GDM1 (cell line): Measurements from ENCODE around the gene ASPN.

Source experiments
- DNase-seq: peaks from one replicate; lab custom pipeline; 2025; lab: John Stamatoyannopoulos, UW

Gene ASPN

GRCh38 chr9:92468206-92468605 lies 14.1 kb downstream of the ASPN start:
- no peak for DNase-seq

- no peak for DNase-seq
Measured at GRCh38 chr9:92467511-92467910, 14.8 kb downstream of the ASPN start.

- no peak for DNase-seq
Measured at GRCh38 chr9:92467041-92467440, 15.3 kb downstream of the ASPN start.

- no peak for DNase-seq
Measured at GRCh38 chr9:92463984-92464383, 18.3 kb downstream of the ASPN start.

- DNase-seq: no peak
Measured at GRCh38 chr9:92463387-92463786, 18.9 kb downstream of the ASPN start.

- DNase-seq: no peak
Measured at GRCh38 chr9:92457576-92457975, 24.7 kb downstream of the ASPN start.

GRCh38 chr9:92455217-92455616 lies 27.1 kb downstream of the ASPN start:
- DNase-seq: no peak

GRCh38 chr9:92446536-92446935 lies 35.8 kb downstream of the ASPN start:
- DNase-seq: no peak

- DNase-seq: no peak
Measured at GRCh38 chr9:92444841-92445240, 37.5 kb downstream of the ASPN start.

GRCh38 chr9:92440751-92441046 lies 41.6 kb downstream of the ASPN start:
- no peak for DNase-seq

GRCh38 chr9:92439921-92440750 lies 42.2 kb downstream of the ASPN start:
- DNase-seq: no peak

- DNase-seq: no peak
Measured at GRCh38 chr9:92438900-92439526, 43.3 kb downstream of the ASPN start.

- DNase-seq: no peak
Measured at GRCh38 chr9:92435263-92435662, 47.0 kb downstream of the ASPN start.

GRCh38 chr9:92432972-92433548 lies 49.2 kb downstream of the ASPN start:
- DNase-seq: no peak

GRCh38 chr9:92432350-92432749 lies 50.0 kb downstream of the ASPN start:
- no peak for DNase-seq

- no peak for DNase-seq
Measured at GRCh38 chr9:92429836-92430235, 52.5 kb downstream of the ASPN start.

GRCh38 chr9:92426501-92427145 lies 55.7 kb downstream of the ASPN start:
- DNase-seq: no peak

GRCh38 chr9:92425474-92425873 lies 56.8 kb downstream of the ASPN start:
- no peak for DNase-seq

- no peak for DNase-seq
Measured at GRCh38 chr9:92424340-92424739, 58.0 kb downstream of the ASPN start, which contains the start of gene OMD. Gene OMD (minus strand): TSS chr9:92424471. CDS start chr9:92417558, 6,913 bp downstream.

- no peak for DNase-seq
Measured at GRCh38 chr9:92423612-92424011, 58.7 kb downstream of the ASPN start.

- no peak for DNase-seq
Measured at GRCh38 chr9:92422611-92423338, 59.5 kb downstream of the ASPN start.

- DNase-seq: no peak
Measured at GRCh38 chr9:92414566-92414965, 67.7 kb downstream of the ASPN start.
